Urothelium cell line (cell line): Measurements from ENCODE around the gene ASCL5.

Experiments used
- DNase-seq: peaks from one replicate; pipeline ENCODE4 v3.0.0; 2011; ENCODE audit warnings: low spot score, mixed read lengths
- FAIRE-seq: peaks from 2 replicates; lab custom pipeline; 2011; peaks lifted over from hg19 to GRCh38; lab: Jason Lieb, UNC

Gene ASCL5

GRCh38 chr1:201111156-201111555, 15.8 kb downstream of the ASCL5 start:
- DNase-seq = no peak
- FAIRE-seq = no peak

GRCh38 chr1:201110616-201111015, 16.4 kb downstream of the ASCL5 start:
- DNase-seq = no peak
- FAIRE-seq = no peak

- FAIRE-seq (no peak), DNase-seq (no peak)
Measured at GRCh38 chr1:201110138-201110537, 16.8 kb downstream of the ASCL5 start.

GRCh38 chr1:201109651-201110050, 17.3 kb downstream of the ASCL5 start:
- no peak for FAIRE-seq
- DNase-seq = no peak

- DNase-seq = no peak
- FAIRE-seq = no peak
Measured at GRCh38 chr1:201108614-201109013, 18.4 kb downstream of the ASCL5 start.

- DNase-seq (no peak), FAIRE-seq (no peak)
Measured at GRCh38 chr1:201105688-201106087, 21.3 kb downstream of the ASCL5 start.

GRCh38 chr1:201104141-201104540, 22.8 kb downstream of the ASCL5 start:
- FAIRE-seq (no peak), DNase-seq (no peak)

- FAIRE-seq (no peak), DNase-seq (no peak)
Measured at GRCh38 chr1:201103666-201104065, 23.3 kb downstream of the ASCL5 start.

- DNase-seq = no peak
- FAIRE-seq = no peak
Measured at GRCh38 chr1:201100169-201100930, 26.6 kb downstream of the ASCL5 start.

GRCh38 chr1:201098992-201099677, 27.8 kb downstream of the ASCL5 start:
- DNase-seq (no peak), FAIRE-seq (no peak)

GRCh38 chr1:201096977-201097856, 29.8 kb downstream of the ASCL5 start:
- no peak for FAIRE-seq
- DNase-seq = no peak

- peak; percentile 59 for FAIRE-seq
Measured at GRCh38 chr1:201096041-201096461, 30.9 kb downstream of the ASCL5 start.

GRCh38 chr1:201095581-201095980, 31.4 kb downstream of the ASCL5 start:
- FAIRE-seq = no peak
- DNase-seq = no peak

More at GRCh38 chr1:201096041-201096461, 30.9 kb downstream of the ASCL5 start:
- no peak for DNase-seq

GRCh38 chr1:201094832-201095231, 32.2 kb downstream of the ASCL5 start:
- FAIRE-seq = no peak
- DNase-seq = no peak

- DNase-seq = no peak
- FAIRE-seq = no peak
Measured at GRCh38 chr1:201093962-201094361, 33.0 kb downstream of the ASCL5 start.

- no peak for FAIRE-seq
- no peak for DNase-seq
Measured at GRCh38 chr1:201093561-201093960, 33.4 kb downstream of the ASCL5 start.

- DNase-seq (no peak), FAIRE-seq (no peak)
Measured at GRCh38 chr1:201092738-201093137, 34.2 kb downstream of the ASCL5 start.

- DNase-seq (no peak), FAIRE-seq (no peak)
Measured at GRCh38 chr1:201091256-201091655, 35.7 kb downstream of the ASCL5 start.

GRCh38 chr1:201090541-201090940, 36.4 kb downstream of the ASCL5 start:
- no peak for FAIRE-seq
- no peak for DNase-seq

GRCh38 chr1:201089596-201089995, 37.4 kb downstream of the ASCL5 start:
- DNase-seq = no peak
- no peak for FAIRE-seq

GRCh38 chr1:201088901-201089525, 38.0 kb downstream of the ASCL5 start:
- FAIRE-seq = peak; percentile 13
- DNase-seq = no peak
